Measurements from ENCODE around the gene MESP1. TPM values are rescaled to one million over a fixed set of nuclear protein-coding genes. Genes with fewer than 3 reads are reported as not detected.

Gene MESP1
- total RNA-seq, 1 donor from 2014 or later = 2.0 TPM

- DNase-seq (ENCODE audit: low spot score in 2 of 2) (peak in 1 of 2 donors; percentile 77), FAIRE-seq (no peak)
These were observed 9.4 kb upstream of the MESP1 start for GRCh38 chr15:89760303-89761008.

GRCh38 chr15:89759835-89760234 is 8.8 kb upstream of the MESP1 start:
- DNase-seq (ENCODE audit: low spot score in 2 of 2) = no peak

GRCh38 chr15:89758981-89759380 is 7.9 kb upstream of the MESP1 start:
- no peak for FAIRE-seq

More at GRCh38 chr15:89759835-89760234, 8.8 kb upstream of the MESP1 start:
- no peak for FAIRE-seq

GRCh38 chr15:89758283-89758682 is 7.2 kb upstream of the MESP1 start:
- no peak for FAIRE-seq

More at GRCh38 chr15:89758981-89759380, 7.9 kb upstream of the MESP1 start:
- DNase-seq (ENCODE audit: low spot score in 2 of 2) = no peak

GRCh38 chr15:89756897-89757296 is 5.8 kb upstream of the MESP1 start:
- FAIRE-seq (no peak), DNase-seq (ENCODE audit: low spot score in 2 of 2) (no peak)

More at GRCh38 chr15:89758283-89758682, 7.2 kb upstream of the MESP1 start:
- DNase-seq (ENCODE audit: low spot score in 2 of 2) = no peak

GRCh38 chr15:89755701-89756100 is 4.7 kb upstream of the MESP1 start:
- FAIRE-seq = no peak
- no peak for DNase-seq (ENCODE audit: low spot score in 2 of 2)

GRCh38 chr15:89754361-89755154 is 3.5 kb upstream of the MESP1 start:
- DNase-seq (ENCODE audit: low spot score in 2 of 2) = no peak
- no peak for FAIRE-seq

GRCh38 chr15:89753855-89754254 is 2.8 kb upstream of the MESP1 start:
- no peak for DNase-seq (ENCODE audit: low spot score in 2 of 2)
- FAIRE-seq = no peak

GRCh38 chr15:89751748-89752147 is 699 bp upstream of the MESP1 start:
- no peak for FAIRE-seq
- no peak for DNase-seq (ENCODE audit: low spot score in 2 of 2)

- DNase-seq (ENCODE audit: low spot score in 2 of 2) = no peak
These were observed 994 bp downstream of the MESP1 start for GRCh38 chr15:89749951-89750559.

GRCh38 chr15:89749526-89749925 is 1.5 kb downstream of the MESP1 start:
- DNase-seq (ENCODE audit: low spot score in 2 of 2) = no peak
- FAIRE-seq = no peak

More at GRCh38 chr15:89749951-89750559, 994 bp downstream of the MESP1 start:
- FAIRE-seq = no peak

- no peak for FAIRE-seq
These were observed 2.0 kb downstream of the MESP1 start for GRCh38 chr15:89749054-89749453.

GRCh38 chr15:89747708-89748682 is 3.1 kb downstream of the MESP1 start:
- DNase-seq (ENCODE audit: low spot score in 2 of 2) (no peak), FAIRE-seq (no peak)

More at GRCh38 chr15:89749054-89749453, 2.0 kb downstream of the MESP1 start:
- DNase-seq (ENCODE audit: low spot score in 2 of 2) = no peak

GRCh38 chr15:89746386-89746780 is 4.7 kb downstream of the MESP1 start:
- FAIRE-seq = no peak
- no peak for DNase-seq (ENCODE audit: low spot score in 2 of 2)

- no peak for FAIRE-seq
- DNase-seq (ENCODE audit: low spot score in 2 of 2) = no peak
These were observed 5.3 kb downstream of the MESP1 start for GRCh38 chr15:89745768-89746167.

- no peak for DNase-seq (ENCODE audit: low spot score in 2 of 2)
- no peak for FAIRE-seq
These were observed 5.9 kb downstream of the MESP1 start for GRCh38 chr15:89745131-89745530.

GRCh38 chr15:89743594-89743993 is 7.5 kb downstream of the MESP1 start:
- no peak for FAIRE-seq
- no peak for DNase-seq (ENCODE audit: low spot score in 2 of 2)

GRCh38 chr15:89743011-89743410 is 8.0 kb downstream of the MESP1 start:
- DNase-seq (ENCODE audit: low spot score in 2 of 2) = no peak
- no peak for FAIRE-seq

- DNase-seq (ENCODE audit: low spot score in 2 of 2) = peak in 1 of 2 donors; percentile 74
- no peak for FAIRE-seq
These were observed 10.9 kb downstream of the MESP1 start for GRCh38 chr15:89740137-89740536.

- no peak for FAIRE-seq
- no peak for DNase-seq (ENCODE audit: low spot score in 2 of 2)
These were observed 15.3 kb downstream of the MESP1 start for GRCh38 chr15:89735773-89736172.
